Loucy (cell line): Measurements from ENCODE around the gene CADM1.

Source experiments
- H2AFZ ChIP-seq: fragments of 200-600 bp; sonication (generic); 2 replicates; pipeline ENCODE4 v1.6.0; 2016; ENCODE audit warnings: antibody characterized with exemption, mild to moderate bottlenecking, low read length, moderate library complexity
- H3F3A ChIP-seq: fragments of 200-600 bp; 2 replicates; pipeline ENCODE4 v1.6.0; 2016; ENCODE audit warnings: antibody characterized with exemption, low read depth, mild to moderate bottlenecking
- H3K27me3 ChIP-seq: fragments of 200-600 bp; sonication (generic); 2 replicates; pipeline ENCODE4 v1.6.1; 2014; ENCODE audit warnings: low read length, mild to moderate bottlenecking; ENCODE audit not compliant: insufficient read depth, poor library complexity, severe bottlenecking
- H3K36me3 ChIP-seq: fragments of 200-600 bp; sonication (generic); 2 replicates; pipeline ENCODE4 v1.6.1; 2016; ENCODE audit warnings: low read length; ENCODE audit not compliant: insufficient read depth
- H3K4me1 ChIP-seq: fragments of 200-600 bp; sonication (generic); 2 replicates; pipeline ENCODE4 v1.5.1; 2014; ENCODE audit warnings: low read length, mild to moderate bottlenecking; ENCODE audit not compliant: insufficient read depth, poor library complexity, severe bottlenecking
- H3K4me2 ChIP-seq: fragments of 200-600 bp; sonication (generic); 2 replicates; pipeline ENCODE4 v1.6.0; 2014; ENCODE audit warnings: antibody characterized with exemption, low read length, low read depth, mild to moderate bottlenecking; ENCODE audit not compliant: poor library complexity, severe bottlenecking
- H3K4me3 ChIP-seq: fragments of 200-600 bp; sonication (generic); 2 replicates; pipeline ENCODE4 v1.5.1; 2014; ENCODE audit warnings: low read length, mild to moderate bottlenecking, mixed read lengths; ENCODE audit not compliant: poor library complexity, severe bottlenecking
- H3K79me2 ChIP-seq: fragments of 200-600 bp; sonication (generic); 2 replicates; pipeline ENCODE4 v1.6.1; 2014; ENCODE audit warnings: low read length; ENCODE audit not compliant: insufficient read depth
- H3K9ac ChIP-seq: fragments of 200-600 bp; sonication (generic); 2 replicates; pipeline ENCODE4 v1.6.0; 2014; ENCODE audit warnings: mild to moderate bottlenecking, low read depth, low read length, moderate library complexity; ENCODE audit not compliant: poor library complexity, severe bottlenecking
- H3K9me2 ChIP-seq: fragments of 200-600 bp; sonication (generic); replicated peaks from 2 replicates; pipeline ENCODE4 v1.6.1; 2016; ENCODE audit warnings: low read depth, low read length, mixed read lengths
- H3K9me3 ChIP-seq: fragments of 200-600 bp; sonication (generic); 2 replicates; pipeline ENCODE4 v1.6.1; 2014; ENCODE audit warnings: mild to moderate bottlenecking, antibody characterized with exemption, low read length, low read depth; ENCODE audit not compliant: insufficient read depth
- H4K20me1 ChIP-seq: fragments of 200-600 bp; sonication (generic); 2 replicates; pipeline ENCODE4 v1.6.0; 2014; ENCODE audit warnings: antibody characterized with exemption, low read length, mild to moderate bottlenecking; ENCODE audit not compliant: insufficient read depth, poor library complexity, severe bottlenecking
- CTCF ChIP-seq: fragments of 200-600 bp; sonication (generic); conservative IDR thresholded peaks from 2 replicates; pipeline ENCODE4 v1.5.1; 2014; ENCODE audit warnings: mild to moderate bottlenecking, antibody characterized with exemption, low read length
- EZH2phosphoT487 ChIP-seq: fragments of 200-600 bp; IDR thresholded peaks from 2 replicates; pipeline ENCODE4 v1.6.1; 2018; ENCODE audit warnings: antibody characterized with exemption, mild to moderate bottlenecking, moderate library complexity, borderline replicate concordance

The CADM1 gene

GRCh38 chr11:115407496-115407895, 96.7 kb downstream of the CADM1 start:
- Histone ChIP-seq H3F3A (no peaks in the 10 kb centered on the region), H3K4me1 (no peaks in the 10 kb centered on the region), H4K20me1 (no peaks in the 10 kb centered on the region), H3K9me2 (0 out of 2 replicates have a peak, but pooled peaks cover 3% of the 10 kb centered on the region), H3K27me3 (no peaks in the 10 kb centered on the region), H3K9ac (no peak overlapping the region), H3K9me3 (no peaks in the 10 kb centered on the region), H3K4me2 (no peak overlapping the region), H3K4me3 (no peak overlapping the region), H3K79me2 (no peaks in the 10 kb centered on the region), H2AFZ (no peak overlapping the region), H3K36me3 (no peaks in the 10 kb centered on the region)
- TF ChIP-seq EZH2phosphoT487 = no peak
- TF ChIP-seq CTCF = no peak

GRCh38 chr11:115406404-115406803, 97.8 kb downstream of the CADM1 start:
- TF ChIP-seq CTCF (no peak), EZH2phosphoT487 (no peak)
- Histone ChIP-seq H2AFZ (no peak overlapping the region), H3K36me3 (no peaks in the 10 kb centered on the region), H3K4me1 (no peaks in the 10 kb centered on the region), H3K9me2 (0 out of 2 replicates have a peak, but pooled peaks cover 3% of the 10 kb centered on the region), H3K4me2 (no peak overlapping the region), H3K9me3 (no peaks in the 10 kb centered on the region), H3K79me2 (no peaks in the 10 kb centered on the region), H3K9ac (no peak overlapping the region), H4K20me1 (no peaks in the 10 kb centered on the region), H3K4me3 (no peak overlapping the region), H3K27me3 (no peaks in the 10 kb centered on the region), H3F3A (no peaks in the 10 kb centered on the region)

- no peaks in the 10 kb centered on the region for H3K79me2 ChIP-seq
- no peak overlapping the region for H3K4me3 ChIP-seq
- no peaks in the 10 kb centered on the region for H3K9me2 ChIP-seq
- H3K9me3 ChIP-seq = no peaks in the 10 kb centered on the region
- H3K4me1 ChIP-seq = no peaks in the 10 kb centered on the region
- H3K9ac ChIP-seq = no peak overlapping the region
- no peaks in the 10 kb centered on the region for H3K36me3 ChIP-seq
- H3F3A ChIP-seq = no peaks in the 10 kb centered on the region
- TF ChIP-seq CTCF (no peak), EZH2phosphoT487 (no peak)
- H4K20me1 ChIP-seq = no peaks in the 10 kb centered on the region
- H2AFZ ChIP-seq = no peak overlapping the region
- H3K27me3 ChIP-seq = no peaks in the 10 kb centered on the region
- H3K4me2 ChIP-seq = no peak overlapping the region
These were observed 105.7 kb downstream of the CADM1 start for GRCh38 chr11:115398333-115399080.
